ENCODE measurements around the gene SLC4A2. TPM values are rescaled to one million over a fixed set of nuclear protein-coding genes. Genes with fewer than 3 reads are reported as not detected.
"Not testable (repeated sequence)": the region's sequence is repeated elsewhere in the genome, so short reads cannot be mapped to it uniquely, and the experiment has no call there.

The SLC4A2 gene
- total RNA-seq, 1 experiment from 2014 or later = 82.9 TPM

GRCh38 chr7:151025924-151026671 is 33.3 kb upstream of the SLC4A2 start:
- DNase-seq (ENCODE audit: low spot score) = no peak

DNA sequence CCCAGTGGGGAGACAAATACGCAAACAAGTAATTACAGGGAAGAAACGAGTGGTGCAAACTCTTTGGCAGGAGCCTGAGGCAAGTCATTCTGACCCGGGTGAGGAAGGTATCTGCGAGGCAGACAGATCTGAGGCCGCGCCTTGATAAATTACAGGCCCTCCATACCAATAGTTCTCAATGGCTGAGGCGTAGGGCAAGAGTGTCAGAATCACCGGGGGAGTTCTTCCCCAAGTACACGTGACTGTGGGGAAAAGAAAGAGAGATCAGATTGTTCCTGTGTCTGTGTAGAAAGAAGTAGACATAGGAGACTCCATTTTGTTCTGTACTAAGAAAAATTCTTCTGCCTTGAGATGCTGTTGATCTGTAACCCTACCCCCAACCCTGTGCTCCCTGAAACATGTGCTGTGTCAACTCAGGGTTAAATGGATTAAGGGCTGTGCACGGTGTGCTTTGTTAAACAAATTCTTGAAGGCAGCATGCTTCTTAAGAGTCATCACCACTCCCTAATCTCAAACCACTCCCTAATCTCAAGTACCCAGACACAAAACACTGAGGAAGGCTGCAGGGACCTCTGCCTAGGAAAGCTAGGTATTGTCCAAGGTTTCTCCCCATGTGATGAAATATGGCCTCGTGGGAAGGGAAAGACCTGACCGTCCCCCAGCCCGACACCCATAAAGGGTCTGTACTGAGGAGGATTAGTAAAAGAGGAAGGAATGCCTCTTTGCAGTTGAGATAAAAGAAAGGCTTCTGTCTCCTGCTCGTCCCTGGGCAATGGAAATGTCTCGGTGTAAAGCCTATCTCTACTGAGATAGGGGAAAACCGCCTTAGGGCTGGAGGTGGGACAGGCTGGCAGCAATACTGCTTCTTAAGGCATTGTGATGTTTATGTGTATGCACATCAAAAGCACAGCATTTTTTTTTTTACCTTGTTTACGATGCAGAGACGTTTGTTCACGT is 32.3 kb upstream of the SLC4A2 start:
- not testable (repeated sequence) for DNase-seq (ENCODE audit: low spot score)

DNA sequence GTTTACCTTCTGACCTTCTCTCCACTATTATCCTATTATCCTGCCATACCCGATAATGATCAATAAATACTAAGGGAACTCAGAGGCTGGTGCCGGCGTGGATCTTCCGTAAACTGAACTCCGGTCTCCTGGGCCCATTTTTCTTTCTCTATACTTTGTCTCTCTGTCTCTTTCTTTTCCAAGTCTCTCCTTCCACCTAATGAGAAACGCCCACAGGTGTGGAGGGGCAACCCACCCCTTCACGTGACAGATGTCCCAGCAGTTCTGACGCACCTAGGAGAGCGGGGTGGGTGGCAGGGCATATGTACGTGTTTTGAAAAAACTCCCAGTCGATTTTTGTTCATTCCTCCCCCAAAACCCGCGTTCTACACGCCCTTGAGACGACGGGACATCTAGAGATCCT is 31.7 kb upstream of the SLC4A2 start:
- DNase-seq (ENCODE audit: low spot score) = not testable (repeated sequence)

- peak; percentile 99 for DNase-seq (ENCODE audit: low spot score)
Observed at GRCh38 chr7:151028131-151028947, 31.1 kb upstream of the SLC4A2 start, which contains the start of gene ABCB8. Gene ABCB8 (plus strand): TSS chr7:151028450. CDS start chr7:151028516, 66 bp downstream.

- no peak for DNase-seq (ENCODE audit: low spot score)
Observed at GRCh38 chr7:151028948-151029501, 30.4 kb upstream of the SLC4A2 start.

- no peak for DNase-seq (ENCODE audit: low spot score)
Observed at GRCh38 chr7:151031011-151031410, 28.4 kb upstream of the SLC4A2 start.

GRCh38 chr7:151032936-151033863 is 26.2 kb upstream of the SLC4A2 start:
- no peak for DNase-seq (ENCODE audit: low spot score)

- no peak for DNase-seq (ENCODE audit: low spot score)
Observed at GRCh38 chr7:151033864-151034249, 25.5 kb upstream of the SLC4A2 start.

DNA sequence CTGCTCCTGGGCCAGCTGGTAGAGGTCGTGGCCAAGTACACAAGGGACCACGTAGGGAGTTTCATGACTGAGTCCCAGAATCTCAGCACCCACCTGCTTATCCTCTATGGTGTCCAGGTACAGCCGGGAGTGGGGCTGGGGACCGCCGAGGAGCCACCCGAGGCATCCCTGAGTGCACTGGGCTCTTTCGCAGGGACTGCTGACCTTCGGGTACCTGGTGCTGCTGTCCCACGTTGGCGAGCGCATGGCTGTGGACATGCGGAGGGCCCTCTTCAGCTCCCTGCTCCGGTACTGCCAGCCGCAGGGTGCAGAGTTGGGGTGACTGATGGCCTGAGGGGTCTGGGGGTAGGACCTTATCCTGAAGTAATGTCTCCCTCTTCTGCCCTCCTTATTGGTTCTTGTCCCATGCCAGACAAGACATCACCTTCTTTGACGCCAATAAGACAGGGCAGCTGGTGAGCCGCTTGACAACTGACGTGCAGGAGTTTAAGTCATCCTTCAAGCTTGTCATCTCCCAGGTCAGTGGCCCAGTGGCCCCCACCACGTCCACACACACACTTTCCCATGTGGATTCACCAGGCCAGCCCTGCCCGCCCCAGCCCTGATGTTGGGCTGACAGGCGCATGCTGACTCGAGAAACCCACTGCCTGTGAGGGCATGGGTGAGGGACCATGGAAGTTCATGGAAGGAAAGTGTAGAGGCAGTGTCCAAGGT is 24.9 kb upstream of the SLC4A2 start:
- no peak for DNase-seq (ENCODE audit: low spot score)

DNA sequence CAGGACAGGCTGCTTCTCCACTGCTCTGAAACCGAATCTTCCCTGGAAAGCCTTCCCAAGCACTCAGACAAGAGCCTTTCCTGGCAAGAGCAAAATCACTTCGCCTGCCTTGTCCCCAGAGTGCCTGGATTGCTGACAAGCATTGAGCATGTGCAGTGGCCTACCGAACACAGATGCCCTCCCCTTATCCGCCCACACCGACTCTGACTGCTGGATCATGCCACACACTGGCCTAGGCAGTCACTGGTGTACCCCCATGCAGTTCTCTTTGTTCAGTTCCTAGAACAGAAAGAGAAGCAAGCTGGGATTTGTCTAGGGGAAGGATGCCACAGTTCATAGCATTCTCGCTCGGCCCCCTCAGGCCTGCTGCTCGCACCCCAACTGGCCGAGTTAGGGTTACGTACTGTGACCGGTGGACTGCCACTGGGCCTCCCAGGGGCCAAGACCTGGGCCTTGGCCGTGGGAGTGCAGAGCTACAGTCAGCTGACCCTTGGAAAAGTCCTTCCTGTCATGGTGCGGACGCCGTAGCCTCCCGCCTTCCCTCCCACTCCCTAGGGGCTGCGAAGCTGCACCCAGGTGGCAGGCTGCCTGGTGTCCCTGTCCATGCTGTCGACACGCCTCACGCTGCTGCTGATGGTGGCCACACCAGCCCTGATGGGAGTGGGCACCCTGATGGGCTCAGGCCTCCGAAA is 24.2 kb upstream of the SLC4A2 start:
- no peak for DNase-seq (ENCODE audit: low spot score)

- no peak for DNase-seq (ENCODE audit: low spot score)
Observed at GRCh38 chr7:151035902-151036301, 23.5 kb upstream of the SLC4A2 start.

DNA sequence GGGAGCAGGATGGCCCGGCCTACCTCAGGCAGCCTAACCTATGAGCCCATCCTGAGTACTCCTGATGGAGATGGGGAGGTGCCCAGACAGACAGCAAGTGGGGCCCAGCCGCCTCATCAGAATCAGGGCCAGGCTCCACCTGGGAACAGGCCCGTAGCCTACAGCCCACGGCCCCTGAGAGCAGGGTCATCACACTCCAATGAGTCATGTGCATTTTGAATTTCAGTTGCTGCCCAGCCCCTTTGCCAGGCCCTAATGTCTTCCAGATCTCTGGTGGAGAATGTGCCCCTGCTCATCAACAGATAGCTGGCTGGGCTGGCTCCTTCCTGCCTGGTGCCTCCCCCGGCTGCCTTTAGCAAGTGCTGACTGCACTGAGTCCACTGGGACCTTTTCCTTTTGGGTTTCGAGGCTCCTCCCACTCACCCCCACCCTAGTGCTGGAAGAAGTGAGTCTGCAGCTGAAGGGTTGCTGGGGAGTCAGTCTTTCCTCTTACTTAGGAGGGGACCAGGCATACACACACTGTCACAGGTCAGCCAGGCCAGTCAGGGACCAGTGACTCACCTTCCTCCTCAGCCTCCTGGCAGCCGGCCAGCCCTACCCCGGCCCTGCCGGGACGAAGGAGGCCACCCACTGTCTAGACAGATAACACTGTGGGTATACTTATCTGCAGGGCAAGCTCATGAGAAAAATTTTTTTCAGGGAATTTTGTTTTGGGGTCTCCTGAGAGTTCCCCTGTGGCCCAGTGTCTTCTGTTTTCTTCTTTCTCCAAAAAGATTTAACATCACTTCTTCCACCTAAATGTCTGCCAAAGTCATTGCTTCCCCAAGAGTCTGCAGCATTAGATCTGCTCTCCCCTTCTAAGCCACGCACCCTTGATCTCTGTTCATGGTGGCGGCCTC is 20.2 kb upstream of the SLC4A2 start:
- DNase-seq (ENCODE audit: low spot score) = peak; percentile 90

GRCh38 chr7:151039850-151040548 is 19.4 kb upstream of the SLC4A2 start:
- DNase-seq (ENCODE audit: low spot score) = no peak

GRCh38 chr7:151040616-151041375 is 18.6 kb upstream of the SLC4A2 start:
- no peak for DNase-seq (ENCODE audit: low spot score)

DNA sequence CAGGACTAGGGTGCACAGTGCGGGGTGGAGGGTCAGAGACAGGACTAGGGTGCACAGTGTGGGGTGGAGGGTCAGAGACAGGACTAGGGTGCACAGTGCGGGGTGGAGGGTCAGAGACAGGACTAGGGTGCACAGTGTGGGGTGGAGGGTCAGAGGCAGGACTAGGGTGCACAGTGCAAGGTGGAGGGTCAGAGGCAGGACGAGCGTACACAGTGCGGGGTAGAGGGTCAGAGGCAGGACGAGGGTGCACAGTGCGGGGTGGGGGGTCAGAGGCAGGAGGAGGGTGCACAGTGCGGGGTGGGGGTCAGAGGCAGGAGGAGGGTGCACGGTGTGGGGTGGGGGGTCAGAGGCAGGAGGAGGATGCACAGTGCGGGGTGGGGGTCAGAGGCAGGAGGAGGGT is 15.9 kb upstream of the SLC4A2 start:
- not testable (repeated sequence) for DNase-seq (ENCODE audit: low spot score)

GRCh38 chr7:151043959-151044358 is 15.4 kb upstream of the SLC4A2 start:
- no peak for DNase-seq (ENCODE audit: low spot score)

GRCh38 chr7:151045262-151045661 is 14.1 kb upstream of the SLC4A2 start:
- no peak for DNase-seq (ENCODE audit: low spot score)

All from H4 (cell line).